Inflammatory macrophage treated with lipopolysaccharide for 1 hour (primary cell): ENCODE results near the gene ACD.
A peak's percentile ranks its signal among the peaks of the same experiment; 100 is the strongest.
"Not testable (repeated sequence)": the region's sequence is repeated elsewhere in the genome, so short reads cannot be mapped to it uniquely, and the experiment has no call there.

ENCODE experiments used
- DNase-seq, 2 donors: peaks; one replicate each; pipeline ENCODE4 v3.0.0-alpha.2; 2020 to 2022

Gene ACD

GRCh38 chr16:67659675-67660563, at the start of gene ACD:
Gene ACD, minus strand, starts transcription at chr16:67660260. Its CDS starts 40 bp downstream, at chr16:67660220.
- DNase-seq, result peak; percentile 93 to 99

GRCh38 chr16:67709050-67709449, 49.0 kb upstream of the ACD start:
- DNase-seq, result no peak

GRCh38 chr16:67708368-67708771, 48.3 kb upstream of the ACD start:
- no peak for DNase-seq

GRCh38 chr16:67707790-67708189, 47.7 kb upstream of the ACD start:
- DNase-seq, result peak in 1 of 2 donors; percentile 18

GRCh38 chr16:67707210-67707609, 47.1 kb upstream of the ACD start:
- no peak for DNase-seq

- peak in 1 of 2 donors; percentile 18 for DNase-seq
Observed at GRCh38 chr16:67704110-67704509, 44.0 kb upstream of the ACD start.

GRCh38 chr16:67703626-67704025, 43.6 kb upstream of the ACD start:
- DNase-seq, result no peak

- DNase-seq, result no peak
Observed at GRCh38 chr16:67702130-67702529, 42.1 kb upstream of the ACD start.

- no peak for DNase-seq
Observed at GRCh38 chr16:67701420-67701819, 41.4 kb upstream of the ACD start.

GRCh38 chr16:67699265-67699664, 39.2 kb upstream of the ACD start:
- DNase-seq, result no peak

GRCh38 chr16:67697422-67698185, 37.5 kb upstream of the ACD start:
- peak in 1 of 2 donors; percentile 45 for DNase-seq

GRCh38 chr16:67694611-67695010, 34.6 kb upstream of the ACD start:
- DNase-seq, result no peak

- not testable (repeated sequence) for DNase-seq
Observed at GRCh38 chr16:67693517-67694285, 33.6 kb upstream of the ACD start.

- DNase-seq, result no peak
Observed at GRCh38 chr16:67685388-67686112, 25.5 kb upstream of the ACD start.

- DNase-seq, result no peak
Observed at GRCh38 chr16:67683767-67684166, 23.7 kb upstream of the ACD start.

GRCh38 chr16:67679935-67680897, 20.2 kb upstream of the ACD start:
- no peak for DNase-seq

- DNase-seq, result no peak
Observed at GRCh38 chr16:67678354-67679023, 18.4 kb upstream of the ACD start.

GRCh38 chr16:67677712-67678111, 17.7 kb upstream of the ACD start:
- no peak for DNase-seq

GRCh38 chr16:67676939-67677338, 16.9 kb upstream of the ACD start:
- DNase-seq, result no peak

GRCh38 chr16:67676516-67676915, 16.5 kb upstream of the ACD start:
- DNase-seq, result no peak

- DNase-seq, result no peak
Observed at GRCh38 chr16:67675999-67676398, 15.9 kb upstream of the ACD start.
